ENCODE results near the gene WDTC1.

Gene WDTC1

DNA sequence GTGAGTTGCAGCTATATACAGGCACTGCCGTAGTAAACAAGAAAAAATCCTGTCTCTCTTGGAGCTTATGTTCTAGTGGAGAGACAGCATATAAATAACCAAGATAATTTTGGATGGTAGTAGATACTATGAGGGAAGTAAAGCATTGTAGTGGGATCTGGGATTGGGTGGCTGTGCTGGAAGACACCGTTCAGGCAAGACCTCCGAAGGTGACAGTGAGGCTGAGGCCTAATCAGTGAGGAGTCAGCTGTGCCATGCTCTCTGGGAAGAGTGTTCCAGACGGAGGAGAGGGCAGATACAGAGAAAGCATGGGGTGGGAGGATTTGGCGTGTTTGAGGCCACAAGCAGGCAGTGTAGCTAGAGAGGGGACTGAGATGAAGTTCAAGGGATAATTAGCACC, 93.5 kb downstream of the WDTC1 start:
- H3K9me3 ChIP-seq, result no peaks in the 10 kb centered on the region
- DNase-seq, result no peak
- H3K27me3 ChIP-seq, result no peaks in the 10 kb centered on the region
- no peaks in the 10 kb centered on the region for H3K4me1 ChIP-seq
- TF ChIP-seq, protein P1, sequence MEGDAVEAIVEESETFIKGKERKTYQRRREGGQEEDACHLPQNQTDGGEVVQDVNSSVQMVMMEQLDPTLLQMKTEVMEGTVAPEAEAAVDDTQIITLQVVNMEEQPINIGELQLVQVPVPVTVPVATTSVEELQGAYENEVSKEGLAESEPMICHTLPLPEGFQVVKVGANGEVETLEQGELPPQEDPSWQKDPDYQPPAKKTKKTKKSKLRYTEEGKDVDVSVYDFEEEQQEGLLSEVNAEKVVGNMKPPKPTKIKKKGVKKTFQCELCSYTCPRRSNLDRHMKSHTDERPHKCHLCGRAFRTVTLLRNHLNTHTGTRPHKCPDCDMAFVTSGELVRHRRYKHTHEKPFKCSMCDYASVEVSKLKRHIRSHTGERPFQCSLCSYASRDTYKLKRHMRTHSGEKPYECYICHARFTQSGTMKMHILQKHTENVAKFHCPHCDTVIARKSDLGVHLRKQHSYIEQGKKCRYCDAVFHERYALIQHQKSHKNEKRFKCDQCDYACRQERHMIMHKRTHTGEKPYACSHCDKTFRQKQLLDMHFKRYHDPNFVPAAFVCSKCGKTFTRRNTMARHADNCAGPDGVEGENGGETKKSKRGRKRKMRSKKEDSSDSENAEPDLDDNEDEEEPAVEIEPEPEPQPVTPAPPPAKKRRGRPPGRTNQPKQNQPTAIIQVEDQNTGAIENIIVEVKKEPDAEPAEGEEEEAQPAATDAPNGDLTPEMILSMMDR (IDR thresholded peaks at IDR 0.05; ENCODE audit: low read depth, low read length), result no peak
- H3K4me3 ChIP-seq (ENCODE audit: low read depth, low read length), result no peak overlapping the region
- H3K36me3 ChIP-seq, result peaks cover 3% of the 10 kb centered on the region; the same call in 1 of the 2 replicates

DNA sequence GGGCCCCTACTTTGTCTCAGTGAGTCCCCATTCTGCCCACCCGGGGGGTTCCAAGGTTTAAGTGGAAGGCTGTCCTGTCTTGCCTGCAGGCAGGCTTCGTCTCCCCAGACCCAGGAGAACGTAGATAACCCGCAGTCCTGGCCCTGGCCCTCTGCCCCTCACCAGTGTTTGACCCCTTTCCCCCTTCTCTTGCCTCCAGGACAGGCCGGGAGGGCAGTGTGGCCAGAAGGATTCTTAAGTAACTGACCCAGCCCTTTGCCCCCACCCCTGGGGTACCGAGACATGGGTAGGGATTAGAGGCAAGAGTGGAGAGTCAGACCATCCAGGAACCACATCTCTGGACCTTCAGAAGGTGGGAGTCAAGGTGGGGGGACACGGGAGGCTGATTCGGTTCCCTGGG, 96.4 kb downstream of the WDTC1 start:
- no peak for DNase-seq
- Histone ChIP-seq H3K27me3 (no peaks in the 10 kb centered on the region), H3K4me3 (ENCODE audit: low read depth, low read length) (no peak overlapping the region), H3K36me3 (peaks cover 17% of the 10 kb centered on the region), H3K9me3 (no peaks in the 10 kb centered on the region), H3K4me1 (no peaks in the 10 kb centered on the region)
- TF ChIP-seq, protein P1 (IDR thresholded peaks at IDR 0.05; ENCODE audit: low read depth, low read length), result no peak

DNA sequence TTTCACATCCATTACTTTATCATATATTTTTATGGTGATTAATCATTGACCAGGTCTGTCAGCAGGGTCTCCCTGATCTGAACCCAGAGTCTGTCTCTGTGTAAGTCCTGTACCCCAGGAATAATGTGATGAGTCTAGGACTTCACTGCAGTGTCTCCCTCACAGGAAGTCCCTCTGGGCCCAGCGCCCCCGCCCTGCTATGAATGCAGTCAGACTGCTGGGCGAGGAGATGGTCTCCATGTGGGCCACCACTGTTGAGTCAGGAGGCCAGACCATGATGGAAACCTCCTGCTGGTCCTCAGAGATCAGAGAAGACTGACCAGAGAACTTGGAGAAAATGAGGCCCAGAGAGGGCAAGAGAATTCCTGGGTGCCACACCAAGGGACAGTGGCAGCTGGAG, 97.0 kb downstream of the WDTC1 start:
- TF ChIP-seq, protein P1 (IDR thresholded peaks at IDR 0.05; ENCODE audit: low read depth, low read length), result no peak
- peaks cover 17% of the 10 kb centered on the region for H3K36me3 ChIP-seq
- no peaks in the 10 kb centered on the region for H3K4me1 ChIP-seq
- no peak overlapping the region for H3K4me3 ChIP-seq (ENCODE audit: low read depth, low read length)
- DNase-seq, result no peak
- no peaks in the 10 kb centered on the region for H3K27me3 ChIP-seq
- H3K9me3 ChIP-seq, result no peaks in the 10 kb centered on the region

DNA sequence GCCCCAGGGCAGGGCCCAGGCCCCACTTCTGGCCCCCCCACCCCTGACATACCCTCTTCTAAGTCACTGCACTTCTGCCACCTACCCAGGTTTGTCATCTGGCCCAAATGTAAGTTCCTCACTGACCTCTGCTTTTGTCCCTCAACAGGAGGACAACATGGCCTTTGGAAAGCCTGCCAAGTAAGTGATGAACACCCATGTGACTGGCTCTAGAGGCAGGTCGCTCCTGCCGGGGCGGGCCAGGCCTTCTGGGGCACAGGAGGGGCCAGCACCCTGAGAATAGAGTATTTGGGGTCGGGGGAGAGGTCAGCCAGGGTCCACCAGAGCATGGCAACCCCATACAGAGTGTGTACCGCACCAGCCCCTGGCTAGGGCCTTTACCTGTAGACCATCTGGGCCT, 97.5 kb downstream of the WDTC1 start:
- TF ChIP-seq, protein P1 (IDR thresholded peaks at IDR 0.05; ENCODE audit: low read depth, low read length), result no peak
- Histone ChIP-seq H3K4me3 (ENCODE audit: low read depth, low read length) (no peak overlapping the region), H3K36me3 (peaks cover 17% of the 10 kb centered on the region), H3K9me3 (no peaks in the 10 kb centered on the region), H3K27me3 (no peaks in the 10 kb centered on the region), H3K4me1 (no peaks in the 10 kb centered on the region)
- no peak for DNase-seq

DNA sequence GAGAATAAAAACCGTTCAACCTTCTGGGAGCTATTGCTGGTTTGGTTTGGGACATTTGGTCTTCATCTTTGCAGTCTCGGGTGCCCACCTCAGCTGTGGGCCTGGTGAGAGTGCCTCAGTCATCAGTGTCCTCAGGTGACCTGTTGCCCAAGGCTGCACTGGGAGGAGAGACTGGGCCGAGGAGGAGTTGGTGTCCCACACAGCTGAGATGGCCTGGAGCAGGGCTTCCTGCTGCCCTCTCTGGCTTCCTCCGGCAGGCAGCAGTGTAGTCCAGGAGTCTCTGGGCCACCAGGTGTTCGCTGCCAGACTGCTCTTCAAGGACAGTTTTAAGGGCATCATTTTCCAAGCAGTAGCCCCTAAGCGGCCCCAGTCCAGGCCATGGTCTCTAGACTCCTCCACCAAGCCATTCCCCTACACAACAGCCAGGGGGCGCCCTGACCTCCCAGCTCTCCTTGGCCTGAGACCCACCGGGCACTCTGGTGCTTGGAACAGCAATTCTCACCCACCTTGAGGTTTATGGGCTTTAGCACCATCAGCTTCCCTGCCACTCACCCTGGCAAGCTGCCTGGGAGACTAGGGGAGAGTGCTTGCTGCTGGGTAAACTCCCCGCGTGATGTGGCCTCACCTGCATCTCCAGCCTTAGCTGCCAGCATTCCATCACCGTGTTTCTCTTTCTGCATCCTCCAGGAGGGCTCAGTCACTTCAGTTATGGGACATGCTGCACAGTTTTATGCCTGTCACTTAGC, 98.3 kb downstream of the WDTC1 start:
- Histone ChIP-seq H3K36me3 (peaks cover 17% of the 10 kb centered on the region), H3K9me3 (no peaks in the 10 kb centered on the region), H3K27me3 (no peaks in the 10 kb centered on the region), H3K4me3 (ENCODE audit: low read depth, low read length) (no peak overlapping the region), H3K4me1 (no peaks in the 10 kb centered on the region)
- peak; percentile 45 for DNase-seq
- TF ChIP-seq, protein P1 (IDR thresholded peaks at IDR 0.05; ENCODE audit: low read depth, low read length), result peak; percentile 72

DNA sequence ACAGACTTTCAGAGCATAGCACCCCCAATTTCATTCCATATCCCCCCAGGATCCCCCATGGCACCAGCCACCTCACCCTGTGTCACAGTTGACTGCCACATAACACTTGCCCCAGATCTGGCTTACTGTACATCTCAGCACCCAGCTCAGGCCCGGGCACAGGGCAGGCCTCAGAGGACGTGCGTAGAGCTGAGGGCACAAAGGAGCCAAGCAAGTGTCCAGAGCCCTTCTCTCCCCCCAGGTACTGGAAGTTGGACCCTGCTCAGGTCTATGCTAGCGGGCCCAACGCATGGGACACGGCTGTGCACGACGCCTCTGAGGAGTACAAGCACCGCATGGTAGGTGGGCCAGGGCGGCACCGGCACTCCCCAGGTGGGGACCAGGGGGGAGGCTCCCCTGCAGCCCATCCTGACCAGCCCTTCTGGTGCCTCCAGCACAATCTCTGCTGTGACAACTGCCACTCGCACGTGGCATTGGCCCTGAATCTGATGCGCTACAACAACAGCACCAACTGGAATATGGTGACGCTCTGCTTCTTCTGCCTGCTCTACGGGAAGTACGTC, 99.4 kb downstream of the WDTC1 start:
- Histone ChIP-seq H3K27me3 (no peaks in the 10 kb centered on the region), H3K4me1 (no peaks in the 10 kb centered on the region), H3K4me3 (ENCODE audit: low read depth, low read length) (no peak overlapping the region), H3K36me3 (peaks cover 17% of the 10 kb centered on the region), H3K9me3 (no peaks in the 10 kb centered on the region)
- no peak for DNase-seq
- TF ChIP-seq, protein P1 (IDR thresholded peaks at IDR 0.05; ENCODE audit: low read depth, low read length), result no peak

Measured in BE2C (cell line).